OCI-LY7 (cell line): Measurements from ENCODE around the gene GPR63.

Source experiments
- CTCF ChIP-seq: fragments of 200-600 bp; sonication (generic); conservative IDR thresholded peaks from 2 replicates; pipeline ENCODE4 v1.5.1; 2014; ENCODE audit warnings: mild to moderate bottlenecking, antibody characterized with exemption, low read length, moderate library complexity, mixed read lengths
- EZH2phosphoT487 ChIP-seq: fragments of 200-600 bp; sonication (generic); IDR thresholded peaks from 2 replicates; pipeline ENCODE4 v1.6.1; 2018; ENCODE audit warnings: low read depth, borderline replicate concordance, mild to moderate bottlenecking, mixed run types, antibody characterized with exemption, low read length, moderate library complexity, mixed read lengths

GRCh38 chr6:96787846-96788580 lies 49.3 kb downstream of the GPR63 start:
- TF ChIP-seq CTCF: no peak
- TF ChIP-seq EZH2phosphoT487: no peak
